Measurements from ENCODE around the gene RTN1. TPM values are rescaled to one million over a fixed set of nuclear protein-coding genes. Genes with fewer than 3 reads are reported as not detected.

RTN1 gene
- total and polyA plus RNA-seq, 2 of the 8 experiments (the other 6 are each of a cell fraction or from before 2014, with no cell fraction given), result 2.8 to 4.9 TPM

DNA sequence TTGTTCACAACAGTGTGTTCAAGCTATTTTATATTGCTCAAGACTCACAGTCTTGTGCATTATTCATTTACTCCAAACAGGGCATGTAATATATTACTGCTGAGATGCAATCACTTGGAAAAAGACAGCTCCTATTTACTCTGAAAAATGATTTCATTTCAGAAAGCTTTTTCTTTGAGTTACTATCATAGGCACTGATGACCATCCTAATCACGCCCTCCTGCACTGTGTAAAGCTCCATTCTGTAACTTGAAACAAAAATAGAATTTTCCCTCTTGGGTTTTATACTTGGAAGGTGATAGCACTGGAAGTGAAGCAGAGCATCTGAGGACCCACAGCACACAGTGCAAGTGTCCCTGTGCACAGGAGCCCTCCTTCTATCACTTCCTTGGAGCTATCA is 55.6 kb downstream of the RTN1 start:
- H2BK5ac ChIP-seq (ENCODE audit: low read depth, low read length), result no peak overlapping the region
- FAIRE-seq, result no peak
- POLR2A ChIA-PET (ENCODE audit: partially characterized antibody), result no interaction called here

More for the DNA sequence above, 55.6 kb downstream of the RTN1 start:
- no peaks in the 10 kb centered on the region for H3K79me1 ChIP-seq (ENCODE audit: low read depth, low read length)
- no peak overlapping the region for H3K18ac ChIP-seq (ENCODE audit: extremely low read depth, low read length)
- no peak overlapping the region for H2AK5ac ChIP-seq (ENCODE audit: low read depth, low read length)
- no peak overlapping the region for H2AFZ ChIP-seq (ENCODE audit: low read length)
- no peak for DNase-seq (ENCODE audit: low read depth in 1 of 2, low spot score in 2 of 2)
- WGBS, 2 experiments (ENCODE audit: extremely low coverage in 1 of 2, insufficient coverage in 1 of 2, insufficient read length in 1 of 2, insufficient replicate concordance in 2 of 2, low coverage in 1 of 2, low lambda C conversion rate in 2 of 2, missing lambda C conversion rate in 1 of 2), result 87% methylated on average over 1 of the region's 1 CpG; no CpG with 5 or more reads in 1 of the 2 experiments
- no peak overlapping the region for H3K14ac ChIP-seq (ENCODE audit: insufficient read length)
- H3K36me3 ChIP-seq (ENCODE audit: control insufficient read depth in 2 of 4, insufficient read depth in 4 of 4, low read length in 3 of 4), result no peaks in the 10 kb centered on the region
- H4K8ac ChIP-seq (ENCODE audit: extremely low read depth, insufficient read depth, low read length), result no peak overlapping the region
- H3K56ac ChIP-seq (replicated peaks; ENCODE audit: insufficient read length, low read depth, low read length), result no peak overlapping the region
- no peak overlapping the region for H3K4me2 ChIP-seq (ENCODE audit: insufficient read depth in 1 of 2, low read depth in 2 of 2, low read length in 2 of 2)
- H3K4me1 ChIP-seq (replicated peaks in 1 of 4; ENCODE audit: control insufficient read depth in 3 of 4, insufficient read depth in 4 of 4, low read length in 3 of 4), result peaks cover 0 to 4% (median 2%) of the 10 kb centered on the region in 4 experiments; a peak in 2 of 7 replicates
- no peak overlapping the region for H2BK20ac ChIP-seq (ENCODE audit: low read length)
- H2BK15ac ChIP-seq (ENCODE audit: low read length), result no peak overlapping the region
- no peak overlapping the region for H2BK12ac ChIP-seq (ENCODE audit: low read depth, low read length)
- H3K4ac ChIP-seq (replicated peaks; ENCODE audit: insufficient read length, low read depth, low read length), result no peak overlapping the region
- H4K5ac ChIP-seq (ENCODE audit: insufficient read length, low read depth, low read length), result no peak overlapping the region
- peaks cover 0 to 6% of the 10 kb centered on the region in 2 experiments; a peak in 1 of 4 replicates for H3K9me3 ChIP-seq (ENCODE audit: insufficient read depth in 2 of 2, low read depth in 1 of 2, low read length in 1 of 2)
- H3K27ac ChIP-seq (ENCODE audit: low read depth, low read length), result no peak overlapping the region
- no peak overlapping the region for H2BK120ac ChIP-seq (replicated peaks; ENCODE audit: low read depth, low read length)
- no peaks in the 10 kb centered on the region for H4K20me1 ChIP-seq (replicated peaks in 1 of 2; ENCODE audit: control insufficient read depth in 1 of 2, insufficient read depth in 2 of 2, low read length in 2 of 2)
- H4K91ac ChIP-seq (replicated peaks; ENCODE audit: insufficient read length, low read length), result no peak overlapping the region
- H3K4me3 ChIP-seq (ENCODE audit: extremely low read depth in 1 of 4, insufficient read depth in 2 of 4, low read depth in 3 of 4, low read length in 4 of 4), result no peak overlapping the region
- no peaks in the 10 kb centered on the region for H3K79me2 ChIP-seq (ENCODE audit: control insufficient read depth in 1 of 2, insufficient read depth in 2 of 2, low read length in 2 of 2)
- no peaks in the 10 kb centered on the region for H3K23me2 ChIP-seq (ENCODE audit: low read depth, low read length)
- CTCF ChIA-PET (ENCODE audit: partially characterized antibody), result interaction anchor here (0.6 to 1.5 kb wide), 5 partner anchors 12 to 303 kb away, joined by 3 to 8 read pairs (median 3); no protein-coding TSS in a partner anchor
- H3K27me3 ChIP-seq (replicated peaks in 1 of 4; ENCODE audit: control insufficient read depth in 3 of 4, extremely low read depth in 1 of 4, insufficient read depth in 3 of 4, low read length in 3 of 4), result no peaks in the 10 kb centered on the region
- H3K9ac ChIP-seq (replicated peaks in 1 of 4; ENCODE audit: extremely low read depth in 1 of 4, low read depth in 3 of 4, low read length in 3 of 4), result no peak overlapping the region
- no peak overlapping the region for H3K23ac ChIP-seq (ENCODE audit: insufficient read length)
- TF ChIP-seq RFX5 (IDR thresholded peaks at IDR 0.05; ENCODE audit: borderline replicate concordance, low read depth, low read length), result no peak
- TF ChIP-seq ZNF274 (IDR thresholded peaks at IDR 0.05; ENCODE audit: borderline replicate concordance, extremely low read depth, low read length), result no peak

All from H1 (cell line).